Activated CD4-positive, alpha-beta T cell treated with anti-CD3 and anti-CD28 coated beads, Interleukin-2, amount 10 ng/mL, durations not matched to agents 24 days and 14 days (primary cell): ENCODE measurements around the gene POLR2L. TPM values are rescaled to one million over a fixed set of nuclear protein-coding genes. Genes with fewer than 3 reads are reported as not detected.

Experiments
- DNase-seq: peaks from one replicate; pipeline ENCODE4 v3.0.0; 2022
- H3K27ac Mint-ChIP-seq: one replicate; pipeline ENCODE4 v1.8.0; 2022; ENCODE audit warnings: mild to moderate bottlenecking, mixed read lengths
- H3K27me3 Mint-ChIP-seq: one replicate; pipeline ENCODE4 v1.8.0; 2022; ENCODE audit warnings: mixed read lengths
- H3K36me3 Mint-ChIP-seq: one replicate; pipeline ENCODE4 v1.8.0; 2022; ENCODE audit warnings: low read depth, mild to moderate bottlenecking, mixed read lengths
- H3K4me1 Mint-ChIP-seq: one replicate; pipeline ENCODE4 v1.8.0; 2021; ENCODE audit warnings: mixed read lengths
- H3K4me3 Mint-ChIP-seq: one replicate; pipeline ENCODE4 v1.8.0; 2022; ENCODE audit warnings: mild to moderate bottlenecking, moderate library complexity, mixed read lengths
- H3K9me3 Mint-ChIP-seq: one replicate; pipeline ENCODE4 v1.8.0; 2021; ENCODE audit warnings: mixed read lengths
- intact Hi-C: fragments of 100-400 bp; cut with micrococcal nuclease; formaldehyde crosslinking; loops from one replicate; pipeline ENCODE4 v1.15.1; 2023
- total RNA-seq: library from RNA; stranded (reverse); gene quantifications from 2 replicates; pipeline ENCODE4 v1.2.3, GENCODE V29; 2022

The POLR2L gene
- 113 and 117 TPM in 2 replicates for total RNA-seq

DNA sequence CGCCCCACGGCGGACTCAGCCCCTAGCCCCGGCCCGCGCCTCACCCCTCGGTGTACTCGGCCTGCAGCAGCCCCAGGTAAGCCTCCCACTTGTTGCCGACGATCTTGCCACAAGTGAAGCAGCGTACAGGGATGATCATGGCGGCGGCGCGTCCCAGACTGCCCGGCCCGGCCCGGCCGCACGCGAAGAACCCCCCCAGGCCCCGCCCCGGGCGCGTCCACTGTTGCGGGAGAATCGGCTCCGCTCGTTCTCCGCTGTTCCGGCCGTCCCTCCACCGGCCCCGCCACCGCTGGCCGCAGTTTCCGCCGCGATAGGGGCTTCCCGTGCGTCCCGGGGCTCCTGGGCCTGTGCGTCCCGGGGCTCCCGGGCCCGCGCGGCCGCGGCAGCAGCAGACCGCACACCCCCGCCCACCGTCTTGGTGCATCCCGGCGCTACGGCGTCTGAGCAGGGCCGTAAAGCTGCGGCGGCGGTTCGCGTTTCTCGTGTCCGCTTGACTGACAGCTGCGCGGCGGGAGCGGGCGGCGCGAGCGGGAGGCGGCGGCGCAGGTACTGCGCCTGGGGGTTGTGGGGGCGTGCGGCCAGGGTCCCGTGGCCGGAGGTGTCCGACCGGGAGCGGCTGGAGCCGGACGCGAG is at the start of gene POLR2L, which contains the start of gene TSPAN4:
POLR2L (minus strand) TSS at position 160 of the 633 bp plus-strand sequence; CDS start at position 139, 21 bp downstream.
TSPAN4 (plus strand) TSS at position 483 of the 633 bp plus-strand sequence. CDS start 7,453 bp downstream, outside the sequence.
- intact Hi-C loops: loop anchor here (1.0 to 2.0 kb wide), 2 partner anchors 10 to 34 kb away; partner anchors contain the start of genes CD151 and RPLP2
- Mint-ChIP-seq H3K27ac (peak within 1 kb of the TSS; percentile 85), H3K4me1 (peaks cover 19% of the 10 kb centered on the region), H3K4me3 (peak within 1 kb of the TSS; percentile 89), H3K27me3 (no peaks in the 10 kb centered on the region), H3K9me3 (no peaks in the 10 kb centered on the region), H3K36me3 (peaks cover 23% of the 10 kb centered on the region)
- peak; percentile 96 for DNase-seq

DNA sequence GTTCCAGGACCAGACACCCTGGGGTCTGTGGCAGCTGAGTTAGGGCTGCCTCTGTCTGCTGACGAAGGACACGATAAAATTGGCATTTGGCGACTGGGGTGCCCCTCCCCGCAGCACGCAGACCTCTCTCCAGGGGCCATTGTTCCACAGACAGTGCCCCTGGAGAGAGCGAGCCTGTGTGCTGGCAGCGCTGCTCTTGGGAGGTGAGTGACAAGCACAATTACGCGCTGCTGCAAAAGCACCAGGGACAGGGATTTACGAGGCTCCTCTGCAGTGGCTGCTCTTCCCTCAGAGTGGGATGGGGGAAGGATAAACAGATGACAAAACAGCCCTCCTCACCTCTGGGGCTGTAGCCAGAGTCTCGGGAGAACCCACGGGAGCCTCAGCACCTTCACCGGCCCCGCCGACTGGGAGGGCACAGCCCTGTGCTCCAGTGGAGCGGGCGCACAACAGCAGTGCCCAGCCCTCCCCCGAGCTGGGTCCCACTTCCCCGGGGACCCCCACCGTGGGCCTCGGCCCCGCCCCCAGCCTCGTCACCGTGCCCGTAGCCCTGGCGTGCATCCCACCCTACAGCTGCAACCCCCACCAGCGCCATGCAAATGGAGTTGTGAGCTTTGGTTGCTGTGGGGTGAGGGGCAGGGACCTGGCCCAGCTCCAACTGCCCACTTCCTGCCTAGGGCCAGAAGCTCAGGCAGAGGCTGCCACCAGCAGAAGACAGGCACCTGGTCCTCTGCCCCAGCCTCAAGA is 48.6 kb upstream of the POLR2L start:
- H3K9me3 Mint-ChIP-seq: no peaks in the 10 kb centered on the region
- no peak overlapping the region for H3K27ac Mint-ChIP-seq
- H3K36me3 Mint-ChIP-seq: peaks cover 5% of the 10 kb centered on the region

DNA sequence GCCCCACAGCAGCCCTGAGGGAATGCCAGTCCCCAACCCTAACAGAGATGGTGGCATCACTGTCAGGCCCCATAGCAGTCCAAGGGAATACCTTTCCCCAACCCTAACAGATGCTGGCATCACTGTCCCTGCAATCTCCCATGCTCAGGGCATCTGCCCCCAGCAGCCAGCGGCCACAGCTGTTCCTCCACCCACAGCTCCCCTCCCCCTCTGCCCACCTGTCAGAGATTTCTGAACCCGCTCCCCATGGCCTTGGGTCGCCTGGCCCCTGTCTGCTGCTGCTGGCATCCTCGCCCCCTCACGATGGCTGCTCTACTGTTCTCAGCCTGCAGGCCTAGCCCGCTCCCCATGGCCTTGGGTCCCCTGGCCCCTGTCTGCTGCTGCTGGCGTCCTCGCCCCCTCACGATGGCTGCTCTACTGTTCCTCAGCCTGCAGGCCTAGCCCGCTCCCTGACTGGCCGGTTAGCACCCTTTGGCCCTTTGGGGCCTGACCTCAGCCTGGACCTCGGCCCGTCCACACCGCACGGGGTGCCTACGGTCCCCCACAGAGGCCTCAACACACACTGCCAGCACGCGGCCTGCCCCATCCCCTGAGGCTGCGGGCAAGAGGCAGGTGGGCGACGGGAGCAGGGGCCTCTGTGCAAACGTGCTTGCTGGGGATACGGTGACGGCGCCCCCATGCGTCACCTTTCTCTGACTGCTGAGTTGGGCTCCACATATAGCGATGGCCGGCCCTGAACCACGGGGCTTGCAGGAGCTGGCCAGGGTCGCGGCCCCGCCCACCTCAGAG is 47.6 kb upstream of the POLR2L start:
- no peak for DNase-seq
- Mint-ChIP-seq H3K9me3 (no peaks in the 10 kb centered on the region), H3K36me3 (peaks cover 7% of the 10 kb centered on the region), H3K4me3 (no peak overlapping the region), H3K27ac (no peak overlapping the region), H3K4me1 (no peaks in the 10 kb centered on the region), H3K27me3 (no peaks in the 10 kb centered on the region)
- intact Hi-C loops: no loop called here

More for the DNA sequence above, 48.6 kb upstream of the POLR2L start:
- Mint-ChIP-seq H3K4me3 (no peak overlapping the region), H3K27me3 (no peaks in the 10 kb centered on the region), H3K4me1 (no peaks in the 10 kb centered on the region)
- no peak for DNase-seq
- intact Hi-C loops: no loop called here

DNA sequence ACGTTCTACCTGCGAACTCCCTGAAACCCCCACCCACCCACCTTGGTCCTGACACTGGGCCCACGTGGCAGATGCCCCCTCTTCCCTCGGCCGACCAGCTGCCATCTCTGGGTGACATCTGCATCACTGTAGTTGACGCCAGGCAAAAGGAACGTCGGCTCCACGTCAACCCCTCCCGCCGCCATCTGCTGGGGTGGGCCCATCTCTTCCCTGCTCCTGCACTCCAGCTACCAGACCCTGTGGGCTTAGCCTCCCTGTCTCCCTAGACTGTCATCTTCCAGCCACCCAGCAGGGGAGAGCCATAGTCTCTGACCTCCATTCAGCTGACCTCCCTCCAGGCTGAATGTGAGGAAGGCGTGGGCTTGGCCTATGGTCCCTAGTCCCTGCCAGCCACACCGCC is 46.9 kb upstream of the POLR2L start:
- H3K27me3 Mint-ChIP-seq: no peaks in the 10 kb centered on the region

DNA sequence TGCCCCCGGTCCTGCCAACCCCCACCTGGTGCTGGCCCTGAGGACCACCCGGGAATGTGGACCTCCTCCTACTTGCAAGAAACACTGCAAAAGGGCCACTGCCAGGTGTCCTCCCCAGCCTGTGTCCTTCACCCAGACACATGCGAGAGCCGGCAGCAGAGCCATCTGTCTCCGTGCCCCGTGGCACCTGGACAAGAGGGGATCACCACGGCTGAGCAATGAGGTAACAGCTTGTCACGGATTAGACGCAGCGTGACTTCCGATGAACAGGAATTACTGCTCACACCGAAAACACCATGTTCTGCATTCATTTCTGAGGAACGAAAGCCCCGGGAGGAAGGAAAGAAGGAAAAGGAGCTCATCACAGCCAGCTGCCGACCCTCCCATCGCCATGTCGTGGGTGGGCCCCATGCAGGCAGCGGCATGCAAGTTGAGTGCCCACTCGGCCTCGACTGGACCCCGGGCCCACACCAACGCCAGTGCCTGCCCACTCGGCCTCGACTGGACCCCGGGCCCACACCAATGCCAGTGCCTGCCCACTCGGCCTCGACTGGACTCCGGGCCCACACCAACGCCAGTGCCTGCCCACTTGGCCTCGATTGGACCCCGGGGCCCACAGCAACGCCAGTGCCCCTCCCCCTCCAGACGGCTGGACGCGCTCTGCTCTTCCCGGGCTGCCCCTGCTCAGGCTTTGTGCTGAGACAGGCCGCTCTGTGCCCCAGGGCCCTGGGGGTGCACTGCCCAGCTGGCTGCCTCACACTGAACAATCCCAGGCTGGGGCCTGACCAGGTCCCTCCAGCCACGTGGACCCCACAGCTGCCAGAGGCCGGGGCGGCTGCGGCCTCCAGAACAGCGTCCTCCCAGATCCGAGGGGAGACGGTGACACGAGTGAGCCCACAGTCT is 46.2 kb upstream of the POLR2L start:
- Mint-ChIP-seq H3K4me3 (no peak overlapping the region), H3K9me3 (no peaks in the 10 kb centered on the region), H3K27ac (no peak overlapping the region), H3K27me3 (no peaks in the 10 kb centered on the region), H3K36me3 (peaks cover 7% of the 10 kb centered on the region), H3K4me1 (no peaks in the 10 kb centered on the region)
- intact Hi-C loops: no loop called here
- no peak for DNase-seq

More for the DNA sequence above, 46.9 kb upstream of the POLR2L start:
- Mint-ChIP-seq H3K27ac (no peak overlapping the region), H3K4me3 (no peak overlapping the region), H3K36me3 (peaks cover 7% of the 10 kb centered on the region), H3K4me1 (no peaks in the 10 kb centered on the region), H3K9me3 (no peaks in the 10 kb centered on the region)
- intact Hi-C loops: no loop called here
- no peak for DNase-seq

DNA sequence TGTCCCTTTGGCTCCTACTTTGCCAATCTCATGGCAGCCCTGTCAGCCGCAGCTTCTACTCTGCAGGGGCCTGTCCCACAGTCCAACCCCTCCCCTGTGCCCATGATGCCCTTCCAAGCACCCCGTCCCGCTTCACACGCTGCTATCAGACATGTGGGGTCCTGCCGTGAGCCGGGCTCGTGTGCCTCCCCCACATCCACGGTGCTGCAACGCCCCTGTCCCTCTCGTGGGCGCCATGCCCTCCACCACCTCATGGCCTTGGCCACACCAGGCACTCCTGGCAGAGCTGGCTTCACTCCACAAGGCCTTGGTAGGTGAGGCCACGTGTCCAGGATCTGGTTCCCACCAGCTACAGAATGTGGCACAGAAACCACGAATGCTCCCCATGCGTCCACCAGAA is 45.3 kb upstream of the POLR2L start:
- H3K27me3 Mint-ChIP-seq: no peaks in the 10 kb centered on the region
- H3K27ac Mint-ChIP-seq: no peak overlapping the region
- no peaks in the 10 kb centered on the region for H3K4me1 Mint-ChIP-seq
- peaks cover 7% of the 10 kb centered on the region for H3K36me3 Mint-ChIP-seq
- H3K4me3 Mint-ChIP-seq: no peak overlapping the region
- DNase-seq: no peak
- intact Hi-C loops: no loop called here
- no peaks in the 10 kb centered on the region for H3K9me3 Mint-ChIP-seq

DNA sequence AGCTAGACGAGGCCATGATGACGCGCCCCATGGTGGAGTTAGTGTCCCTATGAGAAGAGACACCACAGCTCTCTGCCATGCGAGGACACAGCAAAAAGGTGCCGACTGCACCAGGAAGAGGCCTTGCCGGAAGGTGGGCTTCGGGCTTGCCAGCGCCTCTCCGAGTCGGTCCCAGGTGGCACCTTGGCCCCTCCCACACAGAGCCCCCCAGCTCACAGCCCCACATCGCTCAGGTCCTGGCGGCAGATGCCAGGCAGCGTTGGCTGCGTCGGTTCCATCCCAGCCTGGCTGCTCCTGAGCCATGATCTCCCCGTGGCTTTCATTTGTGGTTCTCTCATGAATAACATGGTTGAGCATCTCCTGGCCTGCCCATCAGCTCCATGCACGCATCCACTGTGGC is 44.2 kb upstream of the POLR2L start:
- intact Hi-C loops: no loop called here
- H3K27me3 Mint-ChIP-seq: no peaks in the 10 kb centered on the region
- H3K4me3 Mint-ChIP-seq: no peak overlapping the region
- peaks cover 12% of the 10 kb centered on the region for H3K36me3 Mint-ChIP-seq
- no peak overlapping the region for H3K27ac Mint-ChIP-seq
- no peak for DNase-seq
- H3K9me3 Mint-ChIP-seq: no peaks in the 10 kb centered on the region
- H3K4me1 Mint-ChIP-seq: no peaks in the 10 kb centered on the region

DNA sequence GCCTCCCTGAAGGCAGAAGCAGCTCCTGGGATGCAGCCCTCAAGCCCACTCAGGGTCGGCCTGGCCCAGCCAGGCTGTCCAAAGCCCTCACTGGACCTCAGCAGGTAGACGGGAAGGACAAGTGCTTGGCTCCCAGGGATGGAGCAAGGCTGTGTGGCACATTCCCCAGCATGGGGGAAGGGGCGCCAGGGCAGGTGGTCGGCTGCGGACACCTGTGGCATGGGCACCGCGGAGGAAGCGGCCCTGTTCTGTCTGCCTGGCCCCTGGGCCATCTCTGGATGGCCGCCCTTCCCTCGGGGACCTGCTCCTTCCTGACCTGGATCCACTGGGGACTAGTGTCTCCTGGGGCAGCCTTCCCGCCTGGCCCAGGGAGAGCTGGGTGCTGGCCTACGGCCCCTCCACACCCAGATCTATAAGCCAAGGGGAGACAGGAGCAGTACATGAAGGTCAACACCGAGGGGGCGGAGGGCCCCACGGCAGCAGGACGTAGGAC is 42.3 kb upstream of the POLR2L start:
- intact Hi-C loops: no loop called here
- Mint-ChIP-seq H3K27me3 (no peaks in the 10 kb centered on the region), H3K9me3 (no peaks in the 10 kb centered on the region), H3K4me3 (no peak overlapping the region), H3K4me1 (no peaks in the 10 kb centered on the region), H3K36me3 (peaks cover 12% of the 10 kb centered on the region), H3K27ac (no peak overlapping the region)
- DNase-seq: no peak

DNA sequence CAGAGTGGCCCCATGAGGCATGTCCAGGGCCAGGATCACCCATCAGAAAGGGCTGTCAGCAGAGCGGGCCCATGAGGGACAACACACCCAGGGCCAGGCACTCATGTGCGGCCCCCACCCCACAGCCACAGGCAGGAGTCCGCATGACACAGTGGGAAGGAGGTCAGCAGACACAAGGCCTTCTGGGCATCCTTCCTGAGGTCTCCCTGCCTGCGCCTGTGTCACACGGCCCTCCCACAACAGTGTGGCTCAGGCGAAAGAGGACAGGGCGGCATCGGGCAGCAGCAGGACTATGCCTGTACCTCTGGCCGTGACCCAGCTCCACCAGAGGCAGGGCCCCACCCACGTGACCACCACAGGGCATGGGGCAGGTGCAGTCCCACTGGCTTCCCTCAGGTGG is 41.2 kb upstream of the POLR2L start:
- DNase-seq: no peak
- H3K36me3 Mint-ChIP-seq: peaks cover 11% of the 10 kb centered on the region
- H3K9me3 Mint-ChIP-seq: no peaks in the 10 kb centered on the region
- H3K27ac Mint-ChIP-seq: no peak overlapping the region
- H3K27me3 Mint-ChIP-seq: no peaks in the 10 kb centered on the region
- intact Hi-C loops: no loop called here
- no peak overlapping the region for H3K4me3 Mint-ChIP-seq
- no peaks in the 10 kb centered on the region for H3K4me1 Mint-ChIP-seq

DNA sequence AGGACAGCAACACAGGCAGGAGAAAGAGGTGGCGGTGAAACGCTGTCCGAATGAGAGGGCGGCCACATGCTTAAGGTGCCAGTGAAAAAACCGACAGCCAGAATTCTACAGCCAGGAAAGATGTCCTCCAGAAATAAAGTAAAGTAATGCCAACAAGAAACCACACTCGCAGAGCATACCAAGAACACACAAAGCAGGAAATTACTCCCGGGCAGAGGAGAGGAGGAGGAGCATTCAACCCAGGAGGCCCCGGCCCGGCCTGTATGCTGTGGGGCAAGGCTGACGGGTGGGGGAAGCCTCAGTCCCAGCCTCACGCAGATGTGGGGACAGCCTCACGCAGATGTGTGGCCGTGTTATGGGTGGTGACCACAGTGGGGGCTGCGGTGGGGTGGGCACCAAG is 40.3 kb upstream of the POLR2L start:
- no peaks in the 10 kb centered on the region for H3K4me1 Mint-ChIP-seq
- no peak overlapping the region for H3K4me3 Mint-ChIP-seq
- no peaks in the 10 kb centered on the region for H3K27me3 Mint-ChIP-seq
- DNase-seq: no peak
- intact Hi-C loops: no loop called here
- no peaks in the 10 kb centered on the region for H3K9me3 Mint-ChIP-seq
- peaks cover 12% of the 10 kb centered on the region for H3K36me3 Mint-ChIP-seq
- H3K27ac Mint-ChIP-seq: no peak overlapping the region

DNA sequence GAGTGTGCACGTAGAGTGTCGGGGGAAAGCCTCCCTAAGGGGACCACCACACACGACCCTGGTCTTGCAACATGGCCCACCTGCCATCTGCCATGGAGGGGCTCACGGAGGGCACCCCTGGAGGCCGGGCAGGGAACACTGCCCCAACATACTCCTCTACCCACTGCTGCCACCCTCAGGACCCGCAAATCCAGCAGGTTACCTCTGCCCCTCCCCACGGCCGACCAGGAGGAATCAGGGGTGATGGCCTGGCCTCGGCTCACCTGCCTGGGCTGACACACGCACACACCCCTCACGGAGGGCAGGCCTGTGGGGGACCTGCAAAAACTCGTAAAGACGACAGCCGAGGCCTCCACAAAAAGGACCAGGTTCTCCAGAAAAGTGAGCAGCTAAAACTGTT is 38.1 kb upstream of the POLR2L start:
- intact Hi-C loops: no loop called here
- H3K27me3 Mint-ChIP-seq: no peaks in the 10 kb centered on the region
- peaks cover 12% of the 10 kb centered on the region for H3K36me3 Mint-ChIP-seq
- H3K27ac Mint-ChIP-seq: no peak overlapping the region
- no peak for DNase-seq
- H3K9me3 Mint-ChIP-seq: no peaks in the 10 kb centered on the region
- no peak overlapping the region for H3K4me3 Mint-ChIP-seq
- no peaks in the 10 kb centered on the region for H3K4me1 Mint-ChIP-seq

DNA sequence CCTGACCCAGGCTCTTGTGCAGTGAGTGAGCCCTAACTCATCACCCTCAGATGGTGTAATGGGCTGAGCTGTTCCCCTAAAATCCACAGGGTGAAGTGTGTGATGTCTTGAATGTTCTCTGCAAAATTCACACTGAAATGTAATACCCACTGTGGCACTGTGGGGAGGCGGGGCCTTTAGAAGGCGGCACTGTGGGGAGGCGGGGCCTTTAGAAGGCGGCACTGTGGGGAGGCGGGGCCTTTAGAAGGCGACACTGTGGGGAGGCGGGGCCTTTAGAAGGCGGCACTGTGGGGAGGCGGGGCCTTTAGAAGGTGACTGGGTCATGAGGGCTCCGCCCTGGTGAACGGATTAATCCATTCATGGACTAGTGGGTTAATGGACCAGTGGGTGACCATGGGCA is 35.2 kb upstream of the POLR2L start:
- Mint-ChIP-seq H3K9me3 (no peaks in the 10 kb centered on the region), H3K4me3 (no peak overlapping the region), H3K36me3 (peaks cover 16% of the 10 kb centered on the region), H3K27me3 (no peaks in the 10 kb centered on the region), H3K4me1 (no peaks in the 10 kb centered on the region), H3K27ac (no peak overlapping the region)
- DNase-seq: peak; percentile 75
- intact Hi-C loops: loop anchor here (2.0 kb wide), 1 partner anchor 33 kb away; the partner anchor contains the start of gene CHID1

DNA sequence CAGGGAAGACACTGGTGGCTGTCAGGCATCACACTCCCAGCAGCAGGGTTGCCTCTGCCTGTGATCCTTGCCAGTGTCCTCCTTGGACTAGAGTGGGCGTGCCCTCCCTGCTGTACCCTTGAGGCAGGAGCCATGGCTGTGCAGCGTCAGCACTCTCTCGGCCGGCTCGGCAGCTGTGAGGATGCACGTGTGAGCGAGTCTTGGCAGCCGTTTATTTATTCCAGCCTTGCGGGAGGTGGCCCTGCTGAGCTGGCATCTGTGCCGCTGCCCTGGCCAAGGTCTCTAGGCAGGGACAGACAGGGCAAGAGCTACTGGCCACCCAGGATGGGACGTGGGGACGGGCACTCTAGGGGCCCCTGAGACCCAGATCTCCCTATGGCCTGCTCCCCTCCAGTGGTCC is 34.2 kb upstream of the POLR2L start:
- intact Hi-C loops: loop anchor here (2.0 kb wide), 1 partner anchor 34 kb away; the partner anchor contains the start of gene CHID1
- DNase-seq: no peak
- no peaks in the 10 kb centered on the region for H3K9me3 Mint-ChIP-seq
- no peak overlapping the region for H3K27ac Mint-ChIP-seq
- no peak overlapping the region for H3K4me3 Mint-ChIP-seq
- no peaks in the 10 kb centered on the region for H3K4me1 Mint-ChIP-seq
- peaks cover 12% of the 10 kb centered on the region for H3K36me3 Mint-ChIP-seq
- no peaks in the 10 kb centered on the region for H3K27me3 Mint-ChIP-seq
